GM23338 (cell line): ENCODE measurements around the gene ANGPTL2.

Source experiments
- CREB1 ChIP-seq: fragments of 250-450 bp; sonication (Bioruptor Pico); IDR thresholded peaks from 2 replicates; pipeline ENCODE4 v1.5.0; 2020; ENCODE audit warnings: low read depth, mild to moderate bottlenecking, moderate library complexity
- EZH2 ChIP-seq: fragments of 200-600 bp; sonication (generic); IDR thresholded peaks from one replicate; pipeline ENCODE4 v1.8.0; 2017; ENCODE audit warnings: antibody characterized with exemption, mild to moderate bottlenecking, low read depth; ENCODE audit not compliant: unreplicated experiment
- POLR2AphosphoS5 ChIP-seq: IDR thresholded peaks from 2 replicates; pipeline ENCODE4 v1.6.1; 2016; ENCODE audit warnings: antibody characterized with exemption, low read depth
- ZNF114 ChIP-seq: fragments of 250-450 bp; sonication (Bioruptor Pico); IDR thresholded peaks from 2 replicates; pipeline ENCODE4 v1.5.0; 2020; ENCODE audit warnings: mild to moderate bottlenecking, moderate library complexity
- TF ChIP-seq, protein P1 (sequence below), 2 experiments: fragments of 200-600 bp in 1 of 2; sonication (generic) in 1 of 2; conservative IDR thresholded peaks; 2 replicates each; pipeline versions ENCODE4 v1.5.1 to v1.6.1; 2016 to 2017; ENCODE audit warnings: antibody characterized with exemption in 2 of 2, low read depth in 2 of 2, mild to moderate bottlenecking in 2 of 2, moderate library complexity in 1 of 2

DNA sequence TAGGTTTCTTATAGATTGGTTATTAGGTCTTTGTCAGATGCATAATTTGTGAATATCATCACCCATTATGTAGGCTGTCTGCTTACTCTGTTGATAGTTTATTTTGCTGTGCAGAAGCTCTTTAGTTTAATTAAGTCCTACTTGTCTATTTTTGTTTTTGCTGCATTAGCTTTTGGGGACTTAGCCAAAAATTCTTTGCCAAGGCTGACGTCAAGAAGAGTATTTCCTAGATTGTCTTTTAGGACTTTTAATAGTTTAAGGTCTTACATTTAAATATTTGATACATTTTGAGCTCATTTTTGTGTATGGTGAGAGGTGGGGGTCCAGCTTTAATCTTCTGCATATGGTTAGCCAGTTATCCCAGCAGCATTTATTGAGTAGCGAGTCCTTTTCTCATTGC, 24.8 kb upstream of the ANGPTL2 start:
- TF ChIP-seq CREB1 = no peak
- TF ChIP-seq, protein P1, sequence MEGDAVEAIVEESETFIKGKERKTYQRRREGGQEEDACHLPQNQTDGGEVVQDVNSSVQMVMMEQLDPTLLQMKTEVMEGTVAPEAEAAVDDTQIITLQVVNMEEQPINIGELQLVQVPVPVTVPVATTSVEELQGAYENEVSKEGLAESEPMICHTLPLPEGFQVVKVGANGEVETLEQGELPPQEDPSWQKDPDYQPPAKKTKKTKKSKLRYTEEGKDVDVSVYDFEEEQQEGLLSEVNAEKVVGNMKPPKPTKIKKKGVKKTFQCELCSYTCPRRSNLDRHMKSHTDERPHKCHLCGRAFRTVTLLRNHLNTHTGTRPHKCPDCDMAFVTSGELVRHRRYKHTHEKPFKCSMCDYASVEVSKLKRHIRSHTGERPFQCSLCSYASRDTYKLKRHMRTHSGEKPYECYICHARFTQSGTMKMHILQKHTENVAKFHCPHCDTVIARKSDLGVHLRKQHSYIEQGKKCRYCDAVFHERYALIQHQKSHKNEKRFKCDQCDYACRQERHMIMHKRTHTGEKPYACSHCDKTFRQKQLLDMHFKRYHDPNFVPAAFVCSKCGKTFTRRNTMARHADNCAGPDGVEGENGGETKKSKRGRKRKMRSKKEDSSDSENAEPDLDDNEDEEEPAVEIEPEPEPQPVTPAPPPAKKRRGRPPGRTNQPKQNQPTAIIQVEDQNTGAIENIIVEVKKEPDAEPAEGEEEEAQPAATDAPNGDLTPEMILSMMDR (conservative IDR thresholded peaks at IDR 0.05; ENCODE audit: low read depth in 2 of 2) = no peak
- TF ChIP-seq POLR2AphosphoS5 = no peak
- TF ChIP-seq ZNF114 (CRISPR knock-in tag) = no peak
- no peak for TF ChIP-seq EZH2
